ENCODE results near the gene C2orf69. TPM values are rescaled to one million over a fixed set of nuclear protein-coding genes. Genes with fewer than 3 reads are reported as not detected.
A peak's percentile ranks its signal among the peaks of the same experiment; 100 is the strongest.

The C2orf69 gene
- total RNA-seq, 1 experiment from 2014 or later: 15.0 TPM

- H3K9me2 ChIP-seq (replicated peaks; ENCODE audit: low read length): no peaks in the 10 kb centered on the region
- H3K27me3 ChIP-seq (ENCODE audit: low read length): no peaks in the 10 kb centered on the region
- POLR2A ChIA-PET (ENCODE audit: unreplicated experiment): no interaction called here
- intact Hi-C loops (cut with micrococcal nuclease): no loop called here
- no peak overlapping the region for H3K27ac ChIP-seq (ENCODE audit: low read length)
- H3K4me3 ChIP-seq (ENCODE audit: low read length): peak overlapping the region; percentile 35; the same call in 1 of the 2 replicates
- peak overlapping the region; percentile 61 for H3K4me2 ChIP-seq (ENCODE audit: low read length)
- H2AFZ ChIP-seq (ENCODE audit: low read length): no peak overlapping the region
- 0 out of 2 replicates have a peak, but pooled peaks cover 4% of the 10 kb centered on the region for H3K9me3 ChIP-seq (ENCODE audit: low read length)
- peaks cover 47% of the 10 kb centered on the region for H3K36me3 ChIP-seq (ENCODE audit: low read depth, low read length)
- H3K4me1 ChIP-seq (ENCODE audit: insufficient read depth, low read length): peaks cover 16% of the 10 kb centered on the region
- peaks cover 13% of the 10 kb centered on the region for H4K20me1 ChIP-seq (ENCODE audit: low read length)
- ATAC-seq (no peak), DNase-seq (no peak)
- BruUV-seq (replicated peaks): no TSS peak
- peaks cover 76% of the 10 kb centered on the region for H3K79me2 ChIP-seq (ENCODE audit: low read length)
- TF ChIP-seq CTCF (conservative IDR thresholded peaks at IDR 0.05; ENCODE audit: low read depth, low read length) (no peak), EZH2phosphoT487 (IDR thresholded peaks at IDR 0.05; ENCODE audit: borderline replicate concordance, low read length) (no peak), EZH2 (IDR thresholded peaks at IDR 0.05; ENCODE audit: low read length, unreplicated experiment) (no peak)
- CTCF ChIA-PET: no interaction called here
- H3K9ac ChIP-seq (ENCODE audit: low read length): no peak overlapping the region
- no peaks in the 10 kb centered on the region for H3F3A ChIP-seq (ENCODE audit: low read length, unreplicated experiment)
Measured at GRCh38 chr2:199914372-199914958, 3.4 kb downstream of the C2orf69 start.

GRCh38 chr2:199916980-199917379 lies 5.9 kb downstream of the C2orf69 start:
- H3K9ac ChIP-seq (ENCODE audit: low read length): no peak overlapping the region
- peaks cover 8% of the 10 kb centered on the region for H3K4me1 ChIP-seq (ENCODE audit: insufficient read depth, low read length)
- no peaks in the 10 kb centered on the region for H3K27me3 ChIP-seq (ENCODE audit: low read length)
- peaks cover 13% of the 10 kb centered on the region for H4K20me1 ChIP-seq (ENCODE audit: low read length)
- no peak overlapping the region for H3K27ac ChIP-seq (ENCODE audit: low read length)
- H2AFZ ChIP-seq (ENCODE audit: low read length): no peak overlapping the region
- ChIA-PET POLR2A (ENCODE audit: unreplicated experiment) (no interaction called here), CTCF (no interaction called here)
- TF ChIP-seq EZH2phosphoT487 (IDR thresholded peaks at IDR 0.05; ENCODE audit: borderline replicate concordance, low read length) (no peak), EZH2 (IDR thresholded peaks at IDR 0.05; ENCODE audit: low read length, unreplicated experiment) (no peak)
- intact Hi-C loops (cut with micrococcal nuclease): no loop called here
- H3K79me2 ChIP-seq (ENCODE audit: low read length): peaks cover 88% of the 10 kb centered on the region
- peaks cover 53% of the 10 kb centered on the region for H3K36me3 ChIP-seq (ENCODE audit: low read depth, low read length)
- 0 out of 2 replicates have a peak, but pooled peaks cover 4% of the 10 kb centered on the region for H3K9me3 ChIP-seq (ENCODE audit: low read length)
- no peaks in the 10 kb centered on the region for H3K9me2 ChIP-seq (replicated peaks; ENCODE audit: low read length)
- no peak overlapping the region; the same call in 1 of the 2 replicates for H3K4me3 ChIP-seq (ENCODE audit: low read length)
- no peak overlapping the region for H3K4me2 ChIP-seq (ENCODE audit: low read length)
- DNase-seq (no peak), ATAC-seq (no peak)
- no peaks in the 10 kb centered on the region for H3F3A ChIP-seq (ENCODE audit: low read length, unreplicated experiment)
- no TSS peak for BruUV-seq (replicated peaks)

GRCh38 chr2:199922856-199923255 lies 11.8 kb downstream of the C2orf69 start:
- no peak overlapping the region for H2AFZ ChIP-seq (ENCODE audit: low read length)
- no peaks in the 10 kb centered on the region for H3K27me3 ChIP-seq (ENCODE audit: low read length)
- H3K79me2 ChIP-seq (ENCODE audit: low read length): peaks cover 89% of the 10 kb centered on the region
- peaks cover 9% of the 10 kb centered on the region for H4K20me1 ChIP-seq (ENCODE audit: low read length)
- H3K9me3 ChIP-seq (ENCODE audit: low read length): no peaks in the 10 kb centered on the region
- no peak for TF ChIP-seq CTCF (conservative IDR thresholded peaks at IDR 0.05; ENCODE audit: low read depth, low read length)
- TF ChIP-seq EZH2phosphoT487 (IDR thresholded peaks at IDR 0.05; ENCODE audit: borderline replicate concordance, low read length): no peak
- TF ChIP-seq EZH2 (IDR thresholded peaks at IDR 0.05; ENCODE audit: low read length, unreplicated experiment): no peak
- no peak overlapping the region for H3K4me3 ChIP-seq (ENCODE audit: low read length)
- peaks cover 11% of the 10 kb centered on the region for H3K4me1 ChIP-seq (ENCODE audit: insufficient read depth, low read length)
- H3K4me2 ChIP-seq (ENCODE audit: low read length): no peak overlapping the region
- H3K9me2 ChIP-seq (replicated peaks; ENCODE audit: low read length): no peaks in the 10 kb centered on the region
- intact Hi-C loops (cut with micrococcal nuclease): no loop called here
- ChIA-PET CTCF (no interaction called here), POLR2A (ENCODE audit: unreplicated experiment) (interaction anchor here (0.6 kb wide), 1 partner anchor 134 kb away, joined by 4 read pairs; no protein-coding TSS in a partner anchor)
- peaks cover 24% of the 10 kb centered on the region for H3K36me3 ChIP-seq (ENCODE audit: low read depth, low read length)
- no peak overlapping the region for H3K9ac ChIP-seq (ENCODE audit: low read length)
- no peak overlapping the region for H3K27ac ChIP-seq (ENCODE audit: low read length)
- no peaks in the 10 kb centered on the region for H3F3A ChIP-seq (ENCODE audit: low read length, unreplicated experiment)
- DNase-seq: no peak
- no TSS peak for BruUV-seq (replicated peaks)
- ATAC-seq: no peak
